NCI-H1092 (cell line): ENCODE results near the gene NENF.
A peak's percentile ranks its signal among the peaks of the same experiment; 100 is the strongest.

Experiments used
- DNase-seq: peaks from one replicate; lab custom pipeline; 2025; lab: John Stamatoyannopoulos, UW

The NENF gene

GRCh38 chr1:212431644-212432043, 1.1 kb upstream of the NENF start:
- no peak for DNase-seq

- no peak for DNase-seq
Observed at GRCh38 chr1:212432272-212432660, 454 bp upstream of the NENF start.

GRCh38 chr1:212433577-212434462, 1.1 kb downstream of the NENF start:
- DNase-seq = no peak

- no peak for DNase-seq
Observed at GRCh38 chr1:212434992-212435391, 2.3 kb downstream of the NENF start.

GRCh38 chr1:212437179-212437798, 4.6 kb downstream of the NENF start:
- DNase-seq = no peak

- no peak for DNase-seq
Observed at GRCh38 chr1:212438831-212439237, 6.1 kb downstream of the NENF start.

- DNase-seq = no peak
Observed at GRCh38 chr1:212440419-212440818, 7.7 kb downstream of the NENF start.

GRCh38 chr1:212442408-212442807, 9.7 kb downstream of the NENF start:
- DNase-seq = no peak

- DNase-seq = no peak
Observed at GRCh38 chr1:212446333-212446732, 13.6 kb downstream of the NENF start.

- no peak for DNase-seq
Observed at GRCh38 chr1:212447478-212447877, 14.8 kb downstream of the NENF start.

GRCh38 chr1:212450331-212450881, 17.7 kb downstream of the NENF start:
- DNase-seq = no peak

GRCh38 chr1:212451416-212452322, 18.9 kb downstream of the NENF start:
- no peak for DNase-seq

GRCh38 chr1:212452323-212453155, 19.8 kb downstream of the NENF start:
- DNase-seq = no peak

GRCh38 chr1:212453156-212453857, 20.6 kb downstream of the NENF start:
- no peak for DNase-seq

GRCh38 chr1:212454741-212455140, 22.0 kb downstream of the NENF start:
- no peak for DNase-seq

- no peak for DNase-seq
Observed at GRCh38 chr1:212455401-212455800, 22.7 kb downstream of the NENF start.

GRCh38 chr1:212455803-212456528, 23.2 kb downstream of the NENF start:
- DNase-seq = peak; percentile 56

- DNase-seq = peak; percentile 45
Observed at GRCh38 chr1:212457740-212458338, 25.1 kb downstream of the NENF start.

- DNase-seq = no peak
Observed at GRCh38 chr1:212458817-212459216, 26.1 kb downstream of the NENF start.
